Sciatic nerve (tissue), 1 donor: ENCODE results near the gene CARTPT. TPM values are rescaled to one million over a fixed set of nuclear protein-coding genes. Genes with fewer than 3 reads are reported as not detected.

Source experiments
- total RNA-seq: library from RNA; stranded (reverse); fragmentation: NEBNext Ultra II Directional; extraction: Animal tissue kit (Norgen Biotek cat#: 25700); gene quantifications from one replicate; pipeline ENCODE4 v1.2.1, GENCODE V29; 2021
- donor health status: DM: no; HTN: no; CAD: no.

The CARTPT gene
- total RNA-seq, 1 donor from 2014 or later: not detected

Other genes with a start within 250 kb of the CARTPT start
- 25.3 TPM for gene MCCC2, start 131.9 kb upstream of the CARTPT start, total RNA-seq